IPS-20b (cell line): ENCODE measurements around the gene MTR.

Experiments
- H3K27ac ChIP-seq: one replicate; pipeline ENCODE4 v1.5.1; 2013; ENCODE audit warnings: low read length
- H3K27me3 ChIP-seq: 2 replicates; pipeline ENCODE4 v1.6.1; 2013; ENCODE audit warnings: mild to moderate bottlenecking, low read length, inconsistent platforms; ENCODE audit not compliant: insufficient read depth
- H3K36me3 ChIP-seq: 2 replicates; pipeline ENCODE4 v1.6.1; 2013; ENCODE audit warnings: low read depth, mild to moderate bottlenecking, inconsistent platforms, low read length, moderate library complexity; ENCODE audit not compliant: insufficient read depth
- H3K4me1 ChIP-seq: 2 replicates; pipeline ENCODE4 v1.6.1; 2013; ENCODE audit warnings: mild to moderate bottlenecking, control low read depth, inconsistent platforms, low read length, moderate library complexity; ENCODE audit not compliant: insufficient read depth
- H3K4me3 ChIP-seq: 2 replicates; pipeline ENCODE4 v1.5.1; 2013; ENCODE audit warnings: mild to moderate bottlenecking, low read length, inconsistent platforms
- H3K9ac ChIP-seq: 2 replicates; pipeline ENCODE4 v1.6.1; 2013; ENCODE audit warnings: low read depth, mild to moderate bottlenecking, inconsistent platforms, low read length, moderate library complexity
- H3K9me3 ChIP-seq: 2 replicates; pipeline ENCODE4 v1.6.1; 2013; ENCODE audit warnings: mild to moderate bottlenecking, low read depth, low read length, inconsistent platforms; ENCODE audit not compliant: insufficient read depth

The MTR gene

GRCh38 chr1:236835491-236835890 is 40.4 kb downstream of the MTR start:
- H3K9ac ChIP-seq, result no peak overlapping the region
- no peaks in the 10 kb centered on the region for H3K9me3 ChIP-seq
- H3K36me3 ChIP-seq, result peaks cover 89% of the 10 kb centered on the region
- H3K27me3 ChIP-seq, result no peaks in the 10 kb centered on the region
- H3K27ac ChIP-seq, result no peak overlapping the region
- no peaks in the 10 kb centered on the region for H3K4me1 ChIP-seq
- no peak overlapping the region for H3K4me3 ChIP-seq

- H3K9me3 ChIP-seq, result no peaks in the 10 kb centered on the region
- H3K4me3 ChIP-seq, result no peak overlapping the region
- H3K27ac ChIP-seq, result no peak overlapping the region
- H3K4me1 ChIP-seq, result no peaks in the 10 kb centered on the region
- no peaks in the 10 kb centered on the region for H3K27me3 ChIP-seq
- H3K36me3 ChIP-seq, result peaks cover 88% of the 10 kb centered on the region
- no peak overlapping the region for H3K9ac ChIP-seq
These were observed 41.1 kb downstream of the MTR start for GRCh38 chr1:236836157-236836556.

GRCh38 chr1:236837115-236837514 is 42.0 kb downstream of the MTR start:
- Histone ChIP-seq H3K9me3 (no peaks in the 10 kb centered on the region), H3K27ac (no peak overlapping the region), H3K4me3 (no peak overlapping the region), H3K4me1 (no peaks in the 10 kb centered on the region), H3K27me3 (no peaks in the 10 kb centered on the region), H3K36me3 (peaks cover 83% of the 10 kb centered on the region), H3K9ac (no peak overlapping the region)

DNA sequence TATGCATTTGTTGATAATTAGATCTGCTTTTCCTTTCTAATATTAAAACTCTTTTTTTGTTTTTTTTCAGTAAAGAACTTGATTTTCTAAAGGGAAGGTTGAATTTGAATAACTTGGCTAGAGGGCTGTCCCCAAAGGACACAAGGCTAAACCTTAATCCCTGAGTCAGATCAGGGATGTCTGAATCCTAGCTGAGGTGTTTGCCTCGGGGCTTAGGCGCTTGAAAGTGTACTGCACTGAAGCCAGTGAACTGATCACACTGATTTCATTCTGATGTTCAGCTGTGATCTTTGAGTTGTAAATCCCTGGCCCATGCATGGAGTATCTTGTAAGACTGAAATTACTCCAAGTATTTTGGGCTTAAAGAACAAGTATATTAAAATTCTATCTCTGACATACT is 42.8 kb downstream of the MTR start:
- no peaks in the 10 kb centered on the region for H3K9me3 ChIP-seq
- H3K4me1 ChIP-seq, result no peaks in the 10 kb centered on the region
- no peak overlapping the region for H3K4me3 ChIP-seq
- H3K27ac ChIP-seq, result no peak overlapping the region
- H3K27me3 ChIP-seq, result no peaks in the 10 kb centered on the region
- H3K36me3 ChIP-seq, result peaks cover 76% of the 10 kb centered on the region
- H3K9ac ChIP-seq, result no peak overlapping the region

DNA sequence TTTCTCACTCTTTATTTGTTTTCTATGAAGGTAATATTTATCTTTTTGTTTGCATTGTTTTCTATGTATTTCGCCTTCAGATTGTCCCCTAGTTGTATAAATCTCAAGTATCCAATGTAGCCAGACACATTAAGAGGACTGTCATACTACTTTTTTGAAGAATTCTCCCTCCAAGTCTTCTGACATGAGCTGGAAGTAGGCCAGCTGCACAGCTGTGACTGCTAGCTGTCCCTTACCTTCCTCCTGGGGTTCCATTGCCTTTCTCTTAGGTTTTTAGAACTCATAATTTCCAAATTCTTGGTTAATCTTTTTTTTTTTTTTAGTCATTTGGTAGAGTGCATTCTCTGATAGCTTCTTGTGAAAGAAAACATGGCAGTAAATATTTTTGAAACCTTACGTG is 46.2 kb downstream of the MTR start:
- Histone ChIP-seq H3K27me3 (no peaks in the 10 kb centered on the region), H3K4me3 (no peak overlapping the region), H3K27ac (no peak overlapping the region), H3K9me3 (no peaks in the 10 kb centered on the region), H3K36me3 (peaks cover 52% of the 10 kb centered on the region), H3K4me1 (no peaks in the 10 kb centered on the region), H3K9ac (no peak overlapping the region)

- Histone ChIP-seq H3K9ac (no peak overlapping the region), H3K27ac (no peak overlapping the region), H3K4me3 (no peak overlapping the region), H3K27me3 (no peaks in the 10 kb centered on the region), H3K36me3 (peaks cover 31% of the 10 kb centered on the region), H3K4me1 (peaks cover 4% of the 10 kb centered on the region; the same call in 1 of the 2 replicates), H3K9me3 (no peaks in the 10 kb centered on the region)
These were observed 49.6 kb downstream of the MTR start for GRCh38 chr1:236844499-236845271.

- H3K9me3 ChIP-seq, result no peaks in the 10 kb centered on the region
- peaks cover 4% of the 10 kb centered on the region; the same call in 1 of the 2 replicates for H3K4me1 ChIP-seq
- no peaks in the 10 kb centered on the region for H3K27me3 ChIP-seq
- peaks cover 21% of the 10 kb centered on the region; the same call in 1 of the 2 replicates for H3K36me3 ChIP-seq
- H3K4me3 ChIP-seq, result no peak overlapping the region
- H3K9ac ChIP-seq, result no peak overlapping the region
- H3K27ac ChIP-seq, result no peak overlapping the region
These were observed 50.7 kb downstream of the MTR start for GRCh38 chr1:236845830-236846229.

- Histone ChIP-seq H3K4me3 (no peak overlapping the region), H3K27ac (no peak overlapping the region), H3K9me3 (no peaks in the 10 kb centered on the region), H3K36me3 (peaks cover 35% of the 10 kb centered on the region), H3K9ac (no peak overlapping the region), H3K27me3 (no peaks in the 10 kb centered on the region), H3K4me1 (peaks cover 4% of the 10 kb centered on the region; the same call in 1 of the 2 replicates)
These were observed 53.3 kb downstream of the MTR start for GRCh38 chr1:236848274-236848923.

DNA sequence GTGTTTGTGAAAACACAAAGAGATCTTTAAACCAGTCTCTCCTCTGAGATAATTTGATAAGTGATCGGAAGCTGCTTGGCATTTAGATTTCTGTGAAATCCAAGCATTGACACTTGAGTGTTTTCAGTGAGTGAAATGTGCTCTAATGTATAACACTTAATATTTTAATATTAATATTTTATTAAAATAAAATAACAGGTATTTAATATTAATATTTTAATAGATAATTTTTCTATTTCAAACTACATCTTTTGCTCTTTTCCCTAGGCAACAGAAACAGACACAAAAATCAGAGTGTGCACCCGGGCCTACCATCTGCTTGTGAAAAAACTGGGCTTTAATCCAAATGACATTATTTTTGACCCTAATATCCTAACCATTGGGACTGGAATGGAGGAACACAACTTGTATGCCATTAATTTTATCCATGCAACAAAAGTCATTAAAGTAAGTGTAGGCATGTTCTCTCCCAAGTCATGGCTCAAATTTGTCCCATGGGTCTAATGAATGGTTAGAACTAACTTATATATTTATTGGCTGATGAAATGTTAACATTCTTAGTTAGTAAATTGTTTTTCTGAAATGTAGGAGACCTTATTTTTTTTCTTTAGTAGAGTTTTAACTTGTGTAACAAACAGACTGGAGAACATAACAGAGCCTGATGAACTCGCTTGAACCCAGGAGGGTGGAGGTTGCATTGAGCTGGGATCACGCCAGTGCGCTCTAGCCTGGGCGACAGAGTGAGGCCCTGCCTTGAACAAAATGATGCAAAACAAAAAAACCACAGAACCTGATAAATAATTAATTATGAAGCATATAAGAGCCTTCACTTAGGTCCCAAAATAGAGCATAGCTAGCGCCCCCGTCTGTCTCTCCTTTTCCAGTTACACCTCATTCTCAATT is 55.2 kb downstream of the MTR start:
- peaks cover 4% of the 10 kb centered on the region for H3K4me1 ChIP-seq
- no peak overlapping the region for H3K27ac ChIP-seq
- H3K27me3 ChIP-seq, result no peaks in the 10 kb centered on the region
- H3K4me3 ChIP-seq, result no peak overlapping the region
- H3K9me3 ChIP-seq, result no peaks in the 10 kb centered on the region
- no peak overlapping the region for H3K9ac ChIP-seq
- peaks cover 54% of the 10 kb centered on the region for H3K36me3 ChIP-seq

DNA sequence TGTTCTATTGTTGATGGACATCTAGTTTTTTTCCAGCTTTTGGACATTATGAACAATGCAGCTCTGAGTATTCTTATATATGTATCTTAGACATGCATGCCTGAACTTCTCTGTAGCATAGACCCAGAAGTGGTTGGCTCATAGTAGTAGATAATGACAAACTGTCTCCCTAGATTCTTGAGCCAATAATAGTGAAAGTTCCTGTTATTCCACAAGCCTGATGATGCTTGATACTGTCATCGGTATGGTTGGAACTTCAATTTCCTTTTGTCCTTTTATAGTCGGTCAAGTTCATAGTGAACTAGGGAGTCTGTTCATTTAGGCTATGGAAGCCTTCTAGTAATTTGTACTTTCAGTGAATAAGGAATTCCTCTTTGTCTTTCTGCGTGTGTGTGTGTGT is 56.8 kb downstream of the MTR start:
- H3K4me1 ChIP-seq, result peaks cover 4% of the 10 kb centered on the region
- H3K36me3 ChIP-seq, result peaks cover 55% of the 10 kb centered on the region

DNA sequence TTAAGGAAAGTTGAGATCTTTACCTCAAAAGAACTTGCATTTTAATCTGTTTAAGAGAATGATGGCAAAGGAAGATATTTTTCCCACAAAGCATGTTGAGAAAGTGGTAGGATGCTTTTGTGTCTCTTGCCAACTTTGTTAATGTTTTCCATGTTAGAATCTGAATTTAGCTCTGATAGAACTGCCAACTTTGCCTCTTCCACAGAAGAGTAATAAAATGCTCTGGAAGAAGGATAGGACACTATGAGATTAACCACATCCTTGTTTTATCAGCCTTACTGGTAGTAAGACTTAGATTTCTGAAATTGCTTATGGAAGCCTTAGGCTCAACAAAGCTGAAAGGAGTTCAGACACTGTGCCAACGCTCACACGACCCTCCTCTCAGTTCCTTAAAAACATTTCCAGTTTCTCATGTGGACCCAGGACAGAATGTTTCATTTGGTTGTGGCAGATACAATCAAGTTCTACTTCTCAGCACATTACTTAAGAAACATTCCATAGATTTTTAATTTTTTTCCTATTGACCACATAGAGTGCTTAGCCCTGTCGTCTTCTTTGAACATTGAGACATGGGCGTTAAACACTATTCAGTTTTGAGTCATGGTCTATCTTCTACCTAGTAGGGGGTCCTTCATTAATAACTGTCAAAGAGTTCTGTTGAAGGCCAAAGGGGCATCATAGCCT is 59.0 kb downstream of the MTR start:
- Histone ChIP-seq H3K9me3 (no peaks in the 10 kb centered on the region), H3K4me3 (no peak overlapping the region), H3K27ac (no peak overlapping the region), H3K9ac (no peak overlapping the region), H3K4me1 (no peaks in the 10 kb centered on the region; the same call in 1 of the 2 replicates), H3K27me3 (no peaks in the 10 kb centered on the region), H3K36me3 (peaks cover 43% of the 10 kb centered on the region)

More for the DNA sequence above, 56.8 kb downstream of the MTR start:
- H3K4me3 ChIP-seq, result no peak overlapping the region
- H3K27me3 ChIP-seq, result no peaks in the 10 kb centered on the region
- no peak overlapping the region for H3K27ac ChIP-seq
- H3K9me3 ChIP-seq, result no peaks in the 10 kb centered on the region
- no peak overlapping the region for H3K9ac ChIP-seq
